GM19238 (cell line): ENCODE data around the gene SIL1.

Source experiments
- DNase-seq: peaks from one replicate; pipeline ENCODE4 v3.0.0; 2011; ENCODE audit warnings: low spot score; ENCODE audit not compliant: insufficient read length

SIL1 gene

DNA sequence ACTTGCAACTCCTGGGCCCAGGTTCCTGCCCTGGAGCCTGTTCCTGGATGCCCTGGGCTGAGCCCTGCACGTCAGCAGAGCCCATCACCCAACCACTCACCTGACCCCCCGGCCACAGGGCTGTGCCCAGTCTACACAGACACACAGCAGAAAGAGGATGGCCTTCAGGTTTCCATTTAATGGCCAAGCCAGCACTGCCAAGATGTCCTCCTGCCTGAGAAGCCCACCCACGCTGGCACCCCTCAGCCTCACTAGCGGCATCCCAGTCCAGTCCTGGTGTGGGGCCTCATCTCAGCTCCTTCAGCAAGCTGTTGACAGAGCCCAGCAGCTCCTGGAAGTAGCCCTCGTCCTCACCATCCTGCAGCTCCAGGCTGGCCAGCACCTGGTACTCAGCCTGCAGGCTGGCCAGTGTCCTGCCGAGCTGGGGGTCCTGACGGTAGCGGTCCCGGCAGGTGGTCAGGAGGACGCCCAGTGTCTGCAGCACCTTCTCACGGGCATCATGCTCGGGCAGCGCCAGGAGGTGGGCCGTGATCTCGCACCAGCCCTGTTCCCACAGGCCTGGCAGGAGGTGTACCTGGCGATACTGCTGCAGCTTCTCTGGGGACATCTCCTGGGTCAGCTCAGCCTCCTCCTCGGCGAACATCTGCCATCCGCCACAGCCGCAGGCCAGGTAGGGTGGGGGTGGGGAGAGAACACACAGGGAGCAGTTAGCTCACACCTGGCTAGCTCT, 251.2 kb downstream of the SIL1 start:
- no peak for DNase-seq

DNA sequence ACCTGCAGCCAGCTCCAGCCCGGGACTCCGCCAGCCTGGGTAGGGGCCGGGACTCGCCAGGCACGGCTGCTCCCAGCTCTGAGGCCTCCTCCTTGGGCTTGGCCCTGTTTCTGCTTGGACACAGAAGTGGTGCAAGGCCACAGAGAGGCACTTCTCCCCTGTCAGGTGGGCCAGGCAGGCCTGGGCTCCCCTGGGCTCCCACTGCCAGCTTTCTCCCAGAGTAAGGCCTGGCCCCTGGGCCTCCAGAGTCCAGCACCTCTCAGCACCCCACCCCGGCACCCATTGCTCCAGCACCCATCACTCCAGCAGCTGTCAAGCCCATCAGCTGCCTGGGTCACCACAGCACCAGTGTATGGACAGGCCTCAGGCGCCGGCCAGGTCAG, 251.9 kb downstream of the SIL1 start:
- DNase-seq = no peak

DNA sequence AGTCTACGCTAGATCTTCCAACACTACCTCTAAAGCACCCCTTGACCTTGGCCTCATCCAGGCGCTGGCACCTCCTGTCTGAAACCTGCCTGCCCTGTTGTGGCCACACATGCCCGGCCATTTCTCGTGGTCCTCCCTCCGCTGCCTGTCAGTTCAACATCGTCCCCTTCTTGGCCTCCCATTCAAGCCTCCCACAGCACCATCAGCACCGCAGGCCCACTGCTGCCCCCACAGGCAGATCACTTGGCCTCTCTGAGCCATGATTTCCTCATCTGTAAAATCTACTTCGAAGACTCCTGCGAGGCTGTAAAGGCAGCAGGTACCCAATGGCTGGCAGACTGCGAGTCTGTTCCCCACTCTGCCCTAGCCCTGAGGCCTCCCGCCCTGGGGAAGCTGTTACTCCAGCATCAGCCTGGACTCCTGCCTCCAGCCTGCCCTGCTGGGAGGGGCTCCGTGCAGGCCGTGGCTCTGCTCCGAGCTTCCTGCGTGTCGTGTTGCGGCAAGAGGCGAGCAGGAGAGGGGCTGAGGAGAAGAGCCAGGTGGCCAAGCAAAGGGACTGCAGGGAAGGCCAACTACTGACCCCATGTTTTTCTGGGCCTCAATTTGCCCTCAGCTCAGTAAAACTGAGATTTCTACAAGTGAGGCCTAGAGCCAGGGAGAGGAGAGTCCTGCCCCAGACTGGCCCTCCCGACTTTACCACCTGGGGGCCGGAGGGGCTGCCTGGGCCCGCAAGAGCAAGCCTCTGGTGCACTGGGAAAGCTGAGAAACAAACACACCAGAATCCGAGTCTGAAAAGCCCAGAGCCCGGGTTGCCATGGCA, 252.5 kb downstream of the SIL1 start:
- DNase-seq = no peak

DNA sequence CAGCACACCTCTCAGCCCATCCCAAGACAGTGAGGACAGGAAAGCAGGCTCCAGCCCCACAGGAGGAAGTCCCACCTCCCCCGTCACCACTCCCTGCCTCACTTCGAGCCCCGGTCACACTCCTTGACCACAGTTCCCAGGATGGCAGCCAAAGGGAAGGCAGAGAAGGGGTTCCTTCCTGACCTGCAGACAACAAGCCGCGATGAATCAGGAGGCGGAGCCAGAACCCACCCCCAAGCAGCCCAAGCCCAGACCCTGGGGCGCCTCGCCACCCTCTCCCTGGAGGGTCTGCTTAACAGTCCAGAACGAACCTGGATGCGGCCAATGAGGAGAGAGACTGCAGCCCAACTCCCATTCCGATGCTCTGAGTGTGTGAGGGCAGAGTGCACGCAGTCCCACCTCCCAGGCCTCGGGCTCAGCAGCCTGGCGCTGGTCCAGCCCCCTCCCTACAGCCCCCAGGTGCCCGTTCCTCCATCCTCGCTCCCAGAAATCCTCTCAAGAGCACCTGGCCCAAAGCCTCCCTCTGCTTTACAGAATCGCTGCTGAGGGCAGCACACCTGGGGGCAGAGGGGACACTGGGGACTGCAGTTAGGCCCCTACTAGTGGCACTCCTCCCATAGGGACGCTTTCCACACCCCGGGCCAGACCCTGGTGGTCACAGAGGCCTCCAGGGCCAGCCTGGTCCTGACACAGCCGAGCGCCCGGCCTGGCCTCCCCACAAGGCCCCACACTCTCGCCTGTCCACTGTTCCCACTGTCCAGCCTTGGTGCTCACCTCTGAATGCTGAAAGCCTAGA, 253.4 kb downstream of the SIL1 start:
- DNase-seq = no peak

DNA sequence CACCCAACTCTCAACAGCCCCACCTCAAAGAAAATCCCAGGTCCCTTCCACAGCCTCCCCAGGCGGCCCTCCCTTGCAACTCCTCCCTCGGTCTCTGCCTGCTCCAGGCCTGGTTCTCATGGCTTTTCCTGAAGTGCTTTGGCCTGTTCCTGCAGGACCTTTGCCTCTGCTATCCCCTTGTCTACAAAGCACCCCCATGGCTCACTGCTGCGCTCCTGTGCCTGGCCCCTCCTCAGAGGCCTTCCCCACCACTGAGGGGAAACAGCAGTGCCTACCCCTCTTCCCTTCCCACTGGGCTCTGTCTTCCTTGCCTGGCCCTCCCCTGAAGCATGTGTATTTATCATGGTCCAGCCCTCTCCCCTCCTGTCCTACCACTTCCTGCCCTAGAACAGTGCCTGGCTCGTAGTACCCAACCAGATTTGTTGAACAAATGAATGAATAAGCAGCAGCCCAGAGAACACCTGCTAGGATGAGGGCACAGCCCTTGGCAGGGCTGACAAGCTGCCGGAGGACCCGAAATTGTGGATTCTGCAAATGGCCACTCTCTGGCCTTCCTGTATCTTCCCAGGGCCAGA, 254.5 kb downstream of the SIL1 start:
- DNase-seq = no peak

DNA sequence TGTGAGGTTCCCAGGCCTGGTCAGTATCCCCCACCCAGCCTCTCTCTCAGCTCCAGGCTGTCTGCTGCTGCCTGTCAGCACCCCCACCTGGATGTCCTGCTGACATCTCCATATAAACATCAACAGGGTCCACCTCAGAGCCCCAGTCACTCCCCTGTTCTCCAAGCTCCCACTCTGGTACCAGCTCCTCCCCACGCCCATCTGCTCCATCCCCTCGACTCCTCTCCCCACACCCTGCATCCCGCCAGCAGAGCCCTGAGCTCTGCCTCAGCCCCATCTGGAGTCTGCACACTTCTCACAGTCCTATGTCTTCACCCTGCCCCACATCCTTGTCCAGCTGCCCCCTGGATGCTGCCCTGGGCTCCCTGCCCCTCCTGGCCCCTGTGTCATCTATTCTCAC, 255.3 kb downstream of the SIL1 start:
- DNase-seq = no peak

DNA sequence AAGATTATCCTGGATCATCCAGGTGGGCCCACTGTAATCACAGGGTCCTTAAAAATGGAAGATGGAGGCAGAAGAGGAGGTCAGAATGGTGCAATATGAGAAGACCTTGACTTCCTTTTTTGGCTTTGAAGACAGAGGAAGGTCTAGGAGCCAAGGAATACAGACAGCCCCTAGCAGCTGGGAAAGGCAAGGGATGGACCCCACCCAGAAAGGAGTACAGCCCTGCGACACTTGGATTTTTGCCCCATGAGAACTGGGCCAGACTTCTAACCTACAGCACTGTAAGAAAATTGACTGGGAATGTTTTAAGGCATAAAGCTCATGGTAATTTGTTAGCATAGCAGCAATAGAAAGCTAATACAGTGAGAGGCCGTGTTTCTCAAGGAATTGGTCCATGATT, 256.1 kb downstream of the SIL1 start:
- DNase-seq = no peak

DNA sequence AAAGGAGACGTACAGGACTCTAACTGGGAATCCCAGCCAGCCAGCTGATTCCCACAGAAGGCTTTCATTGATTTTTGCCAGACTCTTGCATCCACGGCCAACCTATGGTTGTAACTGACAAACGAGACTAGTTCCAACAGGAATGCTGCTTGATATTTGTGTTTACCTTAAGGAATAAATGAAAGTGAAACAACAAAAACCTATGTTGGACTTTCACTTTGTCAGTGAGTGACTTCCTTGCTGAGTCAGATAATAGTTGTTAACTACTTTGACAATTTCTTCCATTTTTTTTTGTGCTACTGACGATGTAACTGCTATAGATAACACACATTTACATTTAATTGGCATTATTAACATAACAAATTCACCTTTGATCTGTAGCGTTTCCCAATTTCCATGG, 259.6 kb downstream of the SIL1 start:
- DNase-seq = no peak

- no peak for DNase-seq
These were observed 260.5 kb downstream of the SIL1 start for GRCh38 chr5:138937392-138938387.

DNA sequence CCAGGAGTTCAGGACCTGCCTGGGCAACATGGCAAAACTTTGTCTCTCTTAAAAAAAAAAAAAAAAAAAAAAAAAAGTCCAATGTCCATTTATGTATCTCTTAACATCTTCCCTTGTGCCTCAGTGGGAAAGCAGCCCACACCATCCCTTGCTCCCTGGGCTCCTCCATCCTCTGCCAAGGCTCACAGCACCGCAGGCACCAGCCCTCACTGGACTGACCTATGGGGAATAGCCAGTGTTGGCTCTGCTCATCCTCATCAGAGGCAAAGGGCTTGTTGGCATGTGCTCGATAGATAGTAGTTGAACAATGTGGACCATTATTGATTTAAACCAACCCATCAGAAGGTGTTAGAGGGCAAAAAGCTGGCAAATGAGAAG, 261.2 kb downstream of the SIL1 start:
- no peak for DNase-seq

DNA sequence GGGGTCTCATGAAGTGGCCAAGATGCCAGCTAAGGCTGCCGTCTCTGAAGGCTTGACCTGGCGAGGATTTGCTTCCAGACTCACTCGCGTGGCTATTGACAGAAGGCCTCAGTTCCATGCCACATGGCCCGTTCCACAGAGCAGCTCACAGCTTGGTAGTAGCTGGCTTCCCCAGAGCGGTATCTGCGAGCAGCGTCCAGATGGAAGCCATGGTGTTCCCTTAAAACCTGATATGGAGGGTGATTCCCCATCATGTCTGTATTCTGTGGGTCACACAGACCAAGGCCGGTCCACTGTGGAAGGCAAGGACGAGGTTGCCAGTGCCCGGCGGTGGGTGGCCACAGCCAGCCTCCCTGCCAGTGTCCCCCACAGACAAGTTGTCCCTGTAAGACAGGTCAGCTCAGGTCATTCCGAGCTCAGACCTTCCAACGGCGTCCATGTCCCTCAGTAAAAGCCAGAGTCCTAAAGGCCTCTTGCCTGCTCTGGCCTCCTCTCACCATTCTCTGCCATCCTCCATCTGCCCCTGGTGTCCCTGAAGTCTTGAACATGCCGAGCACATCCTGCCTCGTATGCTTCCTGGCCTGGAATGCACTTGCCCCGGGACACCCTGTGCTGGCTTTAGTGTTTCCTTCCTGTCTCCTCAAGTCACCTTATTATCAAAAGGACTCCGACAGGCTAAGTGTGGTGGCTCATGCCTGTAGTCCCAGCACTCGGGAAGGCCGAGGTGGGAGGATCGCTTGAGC, 261.8 kb downstream of the SIL1 start:
- no peak for DNase-seq

- no peak for DNase-seq
These were observed 262.7 kb downstream of the SIL1 start for GRCh38 chr5:138935466-138935865.

DNA sequence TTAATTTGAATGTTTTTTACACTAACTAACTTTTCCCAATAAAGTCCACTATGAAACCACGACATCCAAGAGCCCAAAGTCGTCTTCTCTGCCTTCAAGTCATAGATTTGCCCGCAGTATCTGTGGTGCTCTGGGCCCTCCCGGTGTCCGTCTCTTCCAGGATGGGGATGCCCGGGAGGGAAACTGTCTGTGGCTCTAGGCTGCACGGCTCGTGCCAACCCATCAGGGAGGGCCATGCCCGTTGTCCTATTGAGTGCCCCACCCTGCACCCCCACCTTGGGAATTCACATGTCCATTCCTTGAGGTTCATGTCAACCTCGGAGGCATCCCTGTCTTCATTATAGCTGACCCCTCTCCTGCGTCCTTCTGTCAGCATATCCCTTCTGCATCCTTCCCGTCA, 263.2 kb downstream of the SIL1 start:
- DNase-seq = no peak

DNA sequence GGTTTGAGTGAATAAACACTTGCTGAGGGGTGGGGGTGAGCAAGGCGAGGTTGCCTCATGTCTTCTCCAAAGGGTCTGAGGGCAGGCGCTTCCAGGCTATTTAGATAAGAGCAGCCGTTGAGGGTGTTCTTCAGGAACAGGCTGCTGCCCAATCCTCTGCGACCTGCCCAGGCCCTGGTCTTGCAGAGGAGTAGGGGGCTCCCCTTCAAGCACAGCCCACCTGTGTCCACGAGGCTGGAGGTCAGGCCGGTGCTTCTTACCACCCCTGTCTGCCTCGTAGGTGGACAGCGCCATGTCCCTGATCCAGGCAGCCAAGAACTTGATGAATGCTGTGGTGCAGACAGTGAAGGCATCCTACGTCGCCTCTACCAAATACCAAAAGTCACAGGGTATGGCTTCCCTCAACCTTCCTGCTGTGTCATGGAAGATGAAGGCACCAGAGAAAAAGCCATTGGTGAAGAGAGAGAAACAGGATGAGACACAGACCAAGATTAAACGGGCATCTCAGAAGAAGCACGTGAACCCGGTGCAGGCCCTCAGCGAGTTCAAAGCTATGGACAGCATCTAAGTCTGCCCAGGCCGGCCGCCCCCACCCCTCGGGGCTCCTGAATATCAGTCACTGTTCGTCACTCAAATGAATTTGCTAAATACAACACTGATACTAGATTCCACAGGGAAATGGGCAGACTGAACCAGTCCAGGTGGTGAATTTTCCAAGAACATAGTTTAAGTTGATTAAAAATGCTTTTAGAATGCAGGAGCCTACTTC, 264.5 kb downstream of the SIL1 start:
- no peak for DNase-seq

DNA sequence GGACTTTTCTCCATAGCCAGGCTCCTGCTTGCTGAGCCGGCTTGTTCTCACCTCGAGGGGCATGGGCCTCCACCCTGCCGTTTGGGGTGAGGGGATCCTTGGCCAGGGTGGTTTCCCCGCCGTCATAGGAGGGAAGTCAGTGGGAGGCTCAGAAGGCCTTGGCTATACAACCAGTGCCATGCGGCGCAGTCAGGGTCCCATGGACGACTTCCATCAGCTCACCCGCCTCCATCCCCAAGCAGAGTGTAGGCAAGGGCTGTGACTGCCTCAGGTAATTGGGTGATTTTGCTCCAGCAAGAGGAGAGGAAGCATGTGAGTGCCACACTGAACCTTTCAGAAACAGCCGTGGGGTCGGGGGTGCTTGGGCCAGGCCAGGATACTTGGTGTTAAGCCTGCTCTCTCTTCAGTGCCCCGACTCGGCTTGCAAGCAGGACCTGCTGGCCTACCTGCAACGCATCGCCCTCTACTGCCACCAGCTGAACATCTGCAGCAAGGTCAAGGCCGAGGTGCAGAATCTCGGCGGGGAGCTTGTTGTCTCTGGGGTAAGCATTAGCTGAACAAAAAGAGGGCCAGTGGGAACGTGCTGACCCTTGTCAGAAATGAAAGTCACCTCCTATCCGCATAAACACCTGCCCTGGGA, 265.9 kb downstream of the SIL1 start:
- no peak for DNase-seq

DNA sequence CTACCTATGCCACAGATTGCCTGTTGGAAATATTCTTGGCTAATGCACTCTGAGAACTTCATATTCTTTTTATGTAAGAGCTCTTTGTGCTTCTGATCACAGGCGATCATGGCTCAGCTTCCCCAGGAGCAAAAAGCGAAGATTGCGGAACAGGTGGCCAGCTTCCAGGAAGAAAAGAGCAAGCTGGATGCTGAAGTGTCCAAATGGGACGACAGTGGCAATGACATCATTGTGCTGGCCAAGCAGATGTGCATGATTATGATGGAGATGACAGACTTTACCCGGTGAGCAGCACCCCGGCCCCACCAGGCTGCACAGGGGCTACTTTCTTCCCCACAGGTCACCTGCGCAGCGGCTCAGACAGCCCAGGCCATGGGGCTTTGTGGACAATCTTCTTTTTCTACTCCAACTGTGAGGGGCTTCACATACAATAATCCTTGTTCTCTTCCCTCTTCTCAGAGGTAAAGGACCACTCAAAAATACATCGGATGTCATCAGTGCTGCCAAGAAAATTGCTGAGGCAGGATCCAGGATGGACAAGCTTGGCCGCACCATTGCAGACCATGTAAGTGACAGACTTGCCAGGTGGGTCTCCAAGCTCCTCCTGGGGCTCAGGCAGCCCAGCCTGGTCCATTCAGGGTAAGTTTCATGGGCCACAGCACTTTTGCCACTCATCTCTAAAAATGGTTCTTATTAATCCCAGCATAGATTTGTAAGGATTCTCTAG, 267.6 kb downstream of the SIL1 start:
- no peak for DNase-seq

DNA sequence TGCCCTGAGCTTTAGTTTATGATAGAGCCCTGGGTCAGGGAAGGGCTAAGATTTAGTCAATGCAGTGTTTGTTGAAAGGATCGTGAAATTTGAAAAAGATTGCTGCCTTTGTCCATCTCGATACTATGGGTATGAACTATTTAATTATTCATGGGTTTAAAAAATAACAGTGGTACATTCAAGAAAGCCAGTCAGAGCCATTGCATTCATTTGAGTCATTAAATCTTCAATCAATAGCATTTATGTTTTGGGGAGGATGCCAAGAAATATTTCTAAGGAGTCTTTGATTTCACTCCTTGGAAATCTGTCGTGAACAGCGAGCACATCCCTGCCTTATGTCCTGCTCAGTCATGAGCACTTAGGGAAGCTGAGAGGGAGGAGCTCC, 268.6 kb downstream of the SIL1 start:
- DNase-seq = no peak

GRCh38 chr5:138927979-138928378, 270.2 kb downstream of the SIL1 start:
- no peak for DNase-seq
